Mesothelial cell of epicardium (in vitro differentiated cells): ENCODE data around the gene RREB1. TPM values are rescaled to one million over a fixed set of nuclear protein-coding genes. Genes with fewer than 3 reads are reported as not detected.
A peak's percentile ranks its signal among the peaks of the same experiment; 100 is the strongest.

ENCODE experiments used
- DNase-seq, 2 experiments: peaks; one replicate each; pipeline ENCODE4 v3.0.0; 2021; ENCODE audit warnings: low spot score in 2 of 2; ENCODE audit not compliant: unreplicated experiment in 2 of 2
- H3K27ac Mint-ChIP-seq: 2 replicates; pipeline ENCODE4 v1.8.0; 2021; ENCODE audit warnings: mixed read lengths
- H3K27me3 Mint-ChIP-seq: 2 replicates; pipeline ENCODE4 v1.8.0; 2021; ENCODE audit warnings: low read depth, mixed read lengths
- H3K36me3 Mint-ChIP-seq: 2 replicates; pipeline ENCODE4 v1.8.0; 2021; ENCODE audit warnings: mixed read lengths
- H3K4me1 Mint-ChIP-seq: 2 replicates; pipeline ENCODE4 v1.8.0; 2021; ENCODE audit warnings: mixed read lengths
- H3K4me3 Mint-ChIP-seq: 2 replicates; pipeline ENCODE4 v1.8.0; 2021; ENCODE audit warnings: mild to moderate bottlenecking, moderate library complexity, mixed read lengths
- H3K9me3 Mint-ChIP-seq: 2 replicates; pipeline ENCODE4 v1.8.0; 2021; ENCODE audit warnings: mixed read lengths
- CTCF ChIP-seq: fragments of 200-600 bp; sonication (generic); IDR thresholded peaks from one replicate; pipeline ENCODE4 v1.5.0; 2021; ENCODE audit warnings: antibody characterized with exemption; ENCODE audit not compliant: unreplicated experiment
- total RNA-seq: library from RNA; stranded (reverse); gene quantifications from 3 replicates; pipeline ENCODE4 v1.2.1, GENCODE V29; 2021

RREB1 gene
- total RNA-seq, 1 donor from 2014 or later, result 55.4 TPM

DNA sequence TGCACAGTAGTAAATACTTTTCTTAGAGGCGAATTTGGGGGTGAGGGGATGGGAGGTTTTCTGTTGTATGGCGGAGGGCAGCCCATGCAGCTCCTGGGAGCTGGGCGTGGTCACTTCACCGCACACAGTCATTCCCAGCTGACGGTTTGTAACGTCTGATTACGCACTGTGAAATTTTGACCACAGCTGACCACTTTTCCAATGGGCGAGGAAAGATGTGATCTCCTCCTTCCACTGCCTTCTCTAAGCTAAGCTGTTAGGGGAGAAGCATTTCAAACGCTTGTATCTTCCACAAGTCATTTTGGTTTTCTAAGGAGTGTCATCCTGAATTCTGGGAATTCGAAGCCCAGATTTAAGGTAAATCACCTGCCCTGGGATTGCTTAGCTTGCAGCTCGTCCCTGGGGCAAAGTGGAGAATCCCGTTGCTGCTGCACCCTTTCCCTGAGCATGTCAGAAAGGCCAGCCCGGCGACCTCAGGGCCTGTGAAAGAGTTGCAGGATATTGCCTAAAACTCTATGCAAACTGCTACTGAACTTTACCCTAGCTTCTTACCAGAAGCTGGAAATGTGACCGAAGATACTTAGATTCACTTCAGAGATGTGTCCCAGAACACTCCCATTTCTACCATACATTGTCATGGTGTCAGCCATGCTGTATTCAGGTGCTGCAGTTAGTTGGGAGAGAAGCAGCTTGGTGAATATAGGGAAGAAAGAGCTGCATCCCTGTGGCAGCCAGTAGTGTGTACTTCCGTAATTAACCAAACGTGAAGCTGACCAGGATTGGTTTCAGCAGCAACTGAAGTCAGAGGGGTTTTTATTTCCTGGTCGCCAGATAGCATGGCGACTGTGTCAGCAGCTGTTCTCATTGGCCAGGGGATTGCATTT, 58.9 kb downstream of the RREB1 start:
- no peaks in the 10 kb centered on the region for H3K27me3 Mint-ChIP-seq
- no peak for TF ChIP-seq CTCF
- H3K27ac Mint-ChIP-seq, result peak overlapping the region; percentile 64
- peaks cover 60% of the 10 kb centered on the region for H3K4me1 Mint-ChIP-seq
- DNase-seq, result no peak
- peaks cover 2% of the 10 kb centered on the region for H3K36me3 Mint-ChIP-seq
- no peak overlapping the region for H3K4me3 Mint-ChIP-seq
- no peaks in the 10 kb centered on the region for H3K9me3 Mint-ChIP-seq

- peaks cover 2% of the 10 kb centered on the region for H3K36me3 Mint-ChIP-seq
- H3K4me3 Mint-ChIP-seq, result no peak overlapping the region
- H3K27me3 Mint-ChIP-seq, result no peaks in the 10 kb centered on the region
- H3K4me1 Mint-ChIP-seq, result peaks cover 56% of the 10 kb centered on the region
- H3K9me3 Mint-ChIP-seq, result no peaks in the 10 kb centered on the region
- H3K27ac Mint-ChIP-seq, result peak overlapping the region; percentile 73
- no peak for TF ChIP-seq CTCF
- no peak for DNase-seq
Observed at GRCh38 chr6:7169296-7169721, 61.5 kb downstream of the RREB1 start.

GRCh38 chr6:7170117-7170732, 62.5 kb downstream of the RREB1 start:
- peaks cover 2% of the 10 kb centered on the region for H3K36me3 Mint-ChIP-seq
- H3K27ac Mint-ChIP-seq, result peak overlapping the region; percentile 73
- no peak overlapping the region for H3K4me3 Mint-ChIP-seq
- DNase-seq, result no peak
- no peak for TF ChIP-seq CTCF
- H3K27me3 Mint-ChIP-seq, result no peaks in the 10 kb centered on the region
- H3K9me3 Mint-ChIP-seq, result no peaks in the 10 kb centered on the region
- peaks cover 49% of the 10 kb centered on the region for H3K4me1 Mint-ChIP-seq

DNA sequence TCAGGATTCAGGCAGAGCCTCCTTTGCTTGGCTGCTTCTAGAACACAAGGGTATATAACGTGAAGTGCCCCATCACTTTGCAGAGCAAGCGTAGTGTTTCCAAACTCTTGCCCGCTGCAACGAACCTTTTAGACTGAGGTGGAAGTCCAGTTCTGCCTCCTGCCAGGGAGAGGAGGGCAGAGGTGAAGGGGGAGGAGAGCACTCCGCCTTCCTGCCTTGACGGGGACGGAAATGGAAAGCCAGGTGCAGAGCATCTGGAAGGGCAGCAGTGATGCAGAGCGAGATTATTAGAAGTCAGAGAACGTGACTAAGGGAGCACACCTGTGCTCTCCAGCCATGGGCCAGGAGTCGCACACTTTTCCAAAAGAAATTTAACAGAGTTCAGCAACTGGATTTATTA, 63.4 kb downstream of the RREB1 start:
- Mint-ChIP-seq H3K27me3 (no peaks in the 10 kb centered on the region), H3K4me1 (peaks cover 48% of the 10 kb centered on the region)

DNA sequence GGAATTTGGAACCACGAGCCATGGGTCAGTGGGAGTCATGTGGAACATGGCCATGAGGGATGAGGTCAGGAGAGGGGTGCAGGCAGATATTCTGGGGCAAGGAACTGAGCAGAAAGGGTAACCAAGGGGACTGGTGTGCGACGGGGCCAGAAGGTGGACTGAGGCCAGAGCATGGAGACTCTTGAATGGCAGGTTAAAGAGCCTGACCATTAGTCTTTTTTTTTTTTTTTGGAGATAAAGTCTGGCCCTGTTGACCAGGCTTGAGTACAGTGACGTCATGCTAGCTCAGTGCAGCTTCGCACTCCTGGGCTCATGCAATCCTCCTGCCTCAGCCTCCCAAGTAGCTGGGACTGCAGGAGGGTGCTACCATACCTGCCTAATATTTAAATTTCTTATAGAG, 64.0 kb downstream of the RREB1 start:
- Mint-ChIP-seq H3K4me3 (no peak overlapping the region), H3K9me3 (no peaks in the 10 kb centered on the region), H3K27ac (no peak overlapping the region), H3K36me3 (peaks cover 2% of the 10 kb centered on the region), H3K27me3 (no peaks in the 10 kb centered on the region), H3K4me1 (peaks cover 47% of the 10 kb centered on the region)
- no peak for TF ChIP-seq CTCF
- DNase-seq, result no peak

More for the DNA sequence above, 63.4 kb downstream of the RREB1 start:
- no peak for DNase-seq
- no peak for TF ChIP-seq CTCF
- Mint-ChIP-seq H3K36me3 (peaks cover 2% of the 10 kb centered on the region), H3K9me3 (no peaks in the 10 kb centered on the region), H3K4me3 (no peak overlapping the region), H3K27ac (peak overlapping the region; percentile 5)
